NB4 (cell line): ENCODE data around the gene SPTBN4.

Experiments used
- POLR2A ChIP-seq: IDR thresholded peaks from 2 replicates; pipeline ENCODE4 v1.6.1; 2011; ENCODE audit warnings: mild to moderate bottlenecking; ENCODE audit not compliant: insufficient read length; ENCODE audit errors: extremely low read depth
- TF ChIP-seq, protein P1 (sequence below): IDR thresholded peaks from one replicate; pipeline ENCODE4 v1.5.1; 2012; ENCODE audit warnings: low read depth, low read length
- TF ChIP-seq, protein P2 (sequence below): IDR thresholded peaks from 2 replicates; pipeline ENCODE4 v1.6.1; 2011; ENCODE audit warnings: low read depth, low read length

GRCh38 chr19:40565355-40565754, 98.6 kb downstream of the SPTBN4 start:
- TF ChIP-seq, protein P1, sequence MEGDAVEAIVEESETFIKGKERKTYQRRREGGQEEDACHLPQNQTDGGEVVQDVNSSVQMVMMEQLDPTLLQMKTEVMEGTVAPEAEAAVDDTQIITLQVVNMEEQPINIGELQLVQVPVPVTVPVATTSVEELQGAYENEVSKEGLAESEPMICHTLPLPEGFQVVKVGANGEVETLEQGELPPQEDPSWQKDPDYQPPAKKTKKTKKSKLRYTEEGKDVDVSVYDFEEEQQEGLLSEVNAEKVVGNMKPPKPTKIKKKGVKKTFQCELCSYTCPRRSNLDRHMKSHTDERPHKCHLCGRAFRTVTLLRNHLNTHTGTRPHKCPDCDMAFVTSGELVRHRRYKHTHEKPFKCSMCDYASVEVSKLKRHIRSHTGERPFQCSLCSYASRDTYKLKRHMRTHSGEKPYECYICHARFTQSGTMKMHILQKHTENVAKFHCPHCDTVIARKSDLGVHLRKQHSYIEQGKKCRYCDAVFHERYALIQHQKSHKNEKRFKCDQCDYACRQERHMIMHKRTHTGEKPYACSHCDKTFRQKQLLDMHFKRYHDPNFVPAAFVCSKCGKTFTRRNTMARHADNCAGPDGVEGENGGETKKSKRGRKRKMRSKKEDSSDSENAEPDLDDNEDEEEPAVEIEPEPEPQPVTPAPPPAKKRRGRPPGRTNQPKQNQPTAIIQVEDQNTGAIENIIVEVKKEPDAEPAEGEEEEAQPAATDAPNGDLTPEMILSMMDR, result no peak
- TF ChIP-seq, protein P2, sequence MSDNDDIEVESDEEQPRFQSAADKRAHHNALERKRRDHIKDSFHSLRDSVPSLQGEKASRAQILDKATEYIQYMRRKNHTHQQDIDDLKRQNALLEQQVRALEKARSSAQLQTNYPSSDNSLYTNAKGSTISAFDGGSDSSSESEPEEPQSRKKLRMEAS, result no peak
- TF ChIP-seq POLR2A, result no peak
